GM12875 (cell line): Measurements from ENCODE around the gene FAM20C.

ENCODE experiments used
- H3K4me3 ChIP-seq: one replicate; pipeline ENCODE4 v1.5.1; 2011; ENCODE audit warnings: low read depth, low read length, control low read depth
- CTCF ChIP-seq: IDR thresholded peaks from 2 replicates; pipeline ENCODE4 v1.5.1; 2011; ENCODE audit warnings: low read depth, mild to moderate bottlenecking, control low read depth, inconsistent platforms, low read length, moderate library complexity, borderline replicate concordance; ENCODE audit not compliant: insufficient read depth

The FAM20C gene

DNA sequence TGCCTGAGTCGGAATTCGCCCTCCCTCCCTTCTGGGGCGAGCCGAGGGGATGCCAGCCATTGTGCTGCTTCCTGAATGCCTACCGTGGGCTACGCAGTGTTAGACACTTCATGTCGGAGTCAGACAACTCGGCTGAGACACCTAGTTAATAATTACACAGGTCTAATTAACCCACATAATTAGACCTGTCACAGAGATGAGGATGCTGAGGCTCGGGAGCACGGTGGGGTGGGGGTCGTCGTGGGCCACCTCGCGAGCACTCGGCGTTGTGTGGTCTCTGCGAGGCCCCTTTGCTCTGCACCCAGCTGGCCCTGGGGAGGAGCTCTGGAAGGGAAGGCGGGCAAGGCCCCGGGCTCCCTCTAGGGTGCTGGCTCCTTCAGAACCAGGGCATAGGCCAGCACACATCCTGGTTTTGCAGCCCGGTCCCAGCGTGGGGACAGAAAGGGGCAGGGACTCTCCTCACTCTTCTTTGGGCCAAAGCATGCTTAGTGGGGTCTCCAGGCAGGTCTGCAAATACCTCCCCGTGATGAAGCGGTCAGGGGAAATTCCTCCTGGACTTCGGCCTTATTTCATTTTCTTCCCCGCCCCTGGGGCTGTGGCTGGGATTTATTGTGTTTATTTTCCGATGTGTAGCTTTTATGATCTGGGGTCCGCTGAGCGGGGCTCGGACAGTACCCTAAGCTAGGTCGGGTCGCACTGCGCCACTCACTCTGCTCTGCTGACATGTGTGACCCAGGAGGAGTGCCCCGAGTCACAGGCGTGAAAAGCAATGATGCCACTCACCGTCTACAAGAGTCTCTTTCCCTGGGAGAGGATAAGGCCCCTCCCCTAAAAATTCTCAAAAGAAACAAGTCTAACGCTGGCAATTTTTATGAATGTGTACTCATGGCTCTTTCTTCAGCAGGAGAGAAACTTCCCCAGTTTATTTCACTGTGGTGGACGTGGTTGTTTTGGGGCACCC lies 92.7 kb downstream of the FAM20C start:
- no peak for TF ChIP-seq CTCF
- no peak overlapping the region for H3K4me3 ChIP-seq

DNA sequence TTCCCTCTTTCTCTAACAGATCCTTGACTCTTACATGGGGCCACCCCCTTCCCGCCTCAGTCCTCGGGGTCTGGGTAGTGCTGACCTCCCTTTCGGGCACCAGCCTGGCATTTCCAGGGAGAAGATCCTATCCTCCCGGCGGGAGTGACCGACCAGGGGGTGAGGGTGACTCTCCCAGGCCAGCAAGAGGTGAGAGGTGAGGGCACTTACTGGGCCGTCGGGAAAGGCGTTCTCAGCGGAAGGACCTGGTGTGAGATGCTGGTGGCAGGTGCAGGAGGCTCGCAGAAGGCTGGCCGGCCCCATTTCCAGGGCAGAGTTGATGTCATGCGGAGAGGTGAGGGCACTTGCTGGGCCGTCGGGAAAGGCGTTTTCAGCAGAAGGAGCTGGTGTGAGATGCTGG lies 93.4 kb downstream of the FAM20C start:
- H3K4me3 ChIP-seq = no peak overlapping the region
- no peak for TF ChIP-seq CTCF

DNA sequence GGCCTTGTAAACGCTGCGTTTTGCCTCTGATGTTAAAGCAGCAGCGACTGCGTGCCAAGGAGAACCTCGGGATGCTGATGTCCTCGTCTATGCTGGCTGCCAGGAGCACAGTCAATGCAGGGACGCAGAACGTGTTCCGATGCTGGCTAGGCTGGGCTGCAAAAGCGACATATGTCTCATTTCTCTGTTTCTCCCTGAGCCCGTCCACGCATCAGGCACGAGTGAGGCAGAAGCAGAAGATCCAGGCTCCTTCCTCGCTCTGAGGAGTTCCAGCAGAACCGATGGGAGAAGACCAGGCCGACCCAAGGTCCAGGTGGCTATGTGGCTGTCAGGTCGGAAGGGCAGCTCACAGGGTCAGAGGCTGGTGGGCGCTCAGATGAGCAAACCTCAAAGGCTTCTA lies 93.9 kb downstream of the FAM20C start:
- TF ChIP-seq CTCF = no peak
- H3K4me3 ChIP-seq = no peak overlapping the region

GRCh38 chr7:288671-289101 lies 96.3 kb downstream of the FAM20C start:
- H3K4me3 ChIP-seq = no peak overlapping the region
- TF ChIP-seq CTCF = no peak

GRCh38 chr7:289209-289755 lies 96.9 kb downstream of the FAM20C start:
- no peak for TF ChIP-seq CTCF
- no peak overlapping the region for H3K4me3 ChIP-seq

- TF ChIP-seq CTCF = no peak
Observed at GRCh38 chr7:289756-290553, 97.6 kb downstream of the FAM20C start, which contains the start of gene FOXL3. FOXL3 (plus strand) TSS chr7:290170; CDS start chr7:290170, 0 bp downstream.

More at GRCh38 chr7:289756-290553, 97.6 kb downstream of the FAM20C start, which contains the start of gene FOXL3:
- H3K4me3 ChIP-seq = no peak within 1 kb of the TSS
